ENCODE results near the gene MRC2.

MRC2 gene

DNA sequence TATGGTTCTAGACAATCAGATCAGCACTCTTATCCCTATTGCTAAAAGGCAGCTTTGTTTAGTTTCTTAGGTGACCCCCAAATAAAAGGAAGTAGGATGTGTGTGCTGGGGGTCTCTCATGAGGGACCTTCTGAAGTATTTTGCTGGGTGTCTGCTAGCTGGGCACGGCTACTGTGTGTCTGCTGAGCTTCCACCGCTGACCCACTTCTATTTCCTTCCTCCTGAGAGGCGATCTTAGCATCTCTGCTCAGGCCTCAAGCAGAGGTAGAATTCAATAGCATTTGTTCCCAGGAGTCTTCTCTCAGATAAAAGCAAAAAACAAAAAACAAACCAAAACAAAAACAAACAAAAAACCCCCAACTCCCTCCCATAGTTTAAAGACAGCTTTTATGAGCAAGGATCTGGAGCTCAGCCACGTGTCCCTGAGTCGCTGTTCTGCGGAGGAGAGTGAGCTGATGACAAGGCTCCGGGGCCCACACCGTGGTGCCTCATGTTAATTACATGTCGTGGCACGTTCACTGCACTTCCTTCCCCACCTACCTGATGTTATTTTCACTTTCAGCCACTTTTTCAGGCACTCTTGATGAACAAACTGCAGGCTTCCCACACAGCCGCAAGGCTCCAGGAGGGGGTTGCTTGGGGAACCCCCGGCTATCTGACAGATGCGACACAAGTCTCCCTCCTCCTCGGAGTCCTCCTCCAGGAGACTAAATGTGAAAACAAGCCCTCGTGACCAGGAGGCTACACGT is 97.1 kb downstream of the MRC2 start:
- DNase-seq = peak; percentile 38

DNA sequence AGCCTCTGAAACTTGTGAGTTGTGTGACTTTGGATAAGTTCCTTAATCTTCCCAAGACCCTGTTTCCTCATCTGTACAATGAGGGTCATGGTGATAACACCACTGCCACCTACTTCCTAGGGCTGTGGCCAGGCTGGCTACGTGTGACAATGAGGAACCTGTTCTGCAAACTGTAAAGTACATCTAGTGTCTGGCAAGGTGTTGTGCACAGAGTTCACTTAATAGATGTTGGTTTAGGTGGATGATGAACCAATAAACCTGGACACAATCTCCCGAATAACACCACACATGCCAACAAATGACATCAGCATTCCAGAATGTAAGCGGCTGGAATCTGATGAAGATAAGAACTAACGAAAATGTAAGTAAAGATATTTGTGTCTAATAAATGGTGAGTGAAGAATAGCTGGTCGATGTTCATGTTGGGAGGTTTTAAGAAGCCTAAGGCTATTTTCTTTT is 98.3 kb downstream of the MRC2 start:
- DNase-seq = peak; percentile 51

DNA sequence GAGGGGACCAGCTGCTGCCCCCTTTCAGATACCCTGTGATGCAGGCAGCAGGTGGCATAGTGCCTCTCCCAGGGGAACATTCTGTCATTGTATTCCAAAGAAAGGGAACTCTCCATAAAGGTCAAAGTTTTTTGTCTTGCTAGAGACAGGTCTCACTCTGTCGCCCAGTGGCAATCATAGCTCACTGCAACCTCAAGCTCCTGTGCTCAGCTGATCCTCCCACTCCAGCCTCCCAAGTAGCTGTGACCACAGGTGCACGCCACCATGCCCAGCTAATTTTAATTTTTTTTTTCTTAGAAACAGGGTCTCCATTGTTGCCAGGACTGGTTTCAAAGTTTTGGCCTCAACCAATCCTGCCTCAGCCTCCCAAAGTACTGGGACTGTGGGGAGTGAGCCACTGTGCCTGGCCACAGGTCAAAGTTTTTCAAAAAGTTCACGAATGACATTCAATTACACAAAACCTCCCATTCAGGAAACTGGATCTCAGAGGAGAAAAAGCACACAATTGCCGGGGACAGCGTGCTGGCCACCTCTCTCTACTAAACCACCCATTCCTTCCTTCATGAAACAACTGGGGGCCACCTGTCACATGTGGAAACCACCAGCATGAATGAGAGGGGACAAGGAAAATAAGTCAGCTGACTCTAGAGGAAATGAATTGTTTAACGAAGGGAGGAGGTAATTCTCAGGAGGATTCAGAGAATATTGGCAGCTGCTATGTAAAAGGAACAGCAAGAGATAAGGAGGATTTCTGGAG is 100.6 kb downstream of the MRC2 start:
- no peak for DNase-seq

DNA sequence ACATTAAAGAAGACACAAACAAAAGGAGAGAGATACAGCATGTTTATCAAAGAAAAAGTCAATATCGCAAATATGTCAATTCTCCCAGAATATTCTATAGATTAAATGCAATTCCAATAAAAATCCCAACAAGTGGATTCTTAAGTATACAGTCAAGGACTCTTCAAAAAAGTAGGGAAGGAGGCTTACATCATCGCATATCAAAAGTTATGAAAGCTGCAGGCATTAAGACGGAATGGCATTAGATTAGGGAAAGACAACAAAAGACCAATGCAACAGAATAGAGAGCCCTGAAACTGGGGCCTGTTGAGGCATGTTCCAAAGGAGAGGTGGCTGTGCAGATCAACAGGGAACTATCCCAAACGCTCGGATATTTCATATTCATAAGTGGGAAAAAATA is 104.7 kb downstream of the MRC2 start:
- no peak for DNase-seq

DNA sequence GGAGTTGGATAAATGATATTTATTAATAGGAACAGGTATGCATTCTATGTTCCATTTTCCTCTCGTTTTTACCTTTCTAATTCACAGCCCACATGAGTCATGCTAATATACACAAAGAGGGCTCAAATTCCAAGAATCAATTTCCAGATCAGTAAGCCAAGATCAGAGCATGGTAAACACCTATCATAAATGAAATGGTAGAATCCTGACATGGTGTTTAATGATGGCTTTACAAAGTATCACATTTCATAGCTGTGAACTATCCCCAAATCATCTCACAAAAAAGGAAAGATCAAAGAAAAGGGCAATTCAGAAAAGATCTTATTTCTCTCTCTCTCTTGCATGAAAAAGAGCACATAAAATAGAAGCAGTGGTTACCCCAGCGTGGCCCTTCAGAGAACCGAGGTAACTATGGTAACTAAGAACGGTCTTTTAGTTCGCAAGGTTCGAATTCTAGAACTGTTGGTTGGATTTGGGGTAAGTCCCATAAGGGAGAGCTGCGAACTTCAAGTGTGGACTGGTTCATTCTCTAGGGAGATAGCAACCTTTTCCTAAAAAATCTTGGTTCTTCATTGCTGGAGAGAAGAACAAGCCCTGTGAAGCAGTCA is 107.7 kb downstream of the MRC2 start:
- no peak for DNase-seq

DNA sequence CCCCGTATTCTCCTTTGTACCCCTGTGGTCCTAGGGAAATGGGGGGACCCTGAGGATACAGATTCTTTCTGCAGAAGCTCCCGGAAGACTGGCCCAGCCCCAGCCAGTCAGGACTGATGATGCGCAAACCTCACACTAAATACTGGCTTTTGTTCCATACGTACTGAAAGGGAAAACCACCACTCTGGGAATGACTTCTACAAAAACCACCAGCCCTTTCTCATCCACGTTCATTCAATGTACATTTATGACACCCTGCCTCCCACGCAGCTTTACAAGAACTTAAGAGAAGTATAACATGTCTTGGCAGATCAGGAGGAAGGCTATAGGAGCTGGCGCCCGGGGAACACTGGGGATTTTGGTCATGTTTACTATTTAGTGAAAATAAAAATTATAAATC is 110.0 kb downstream of the MRC2 start:
- no peak for DNase-seq

DNA sequence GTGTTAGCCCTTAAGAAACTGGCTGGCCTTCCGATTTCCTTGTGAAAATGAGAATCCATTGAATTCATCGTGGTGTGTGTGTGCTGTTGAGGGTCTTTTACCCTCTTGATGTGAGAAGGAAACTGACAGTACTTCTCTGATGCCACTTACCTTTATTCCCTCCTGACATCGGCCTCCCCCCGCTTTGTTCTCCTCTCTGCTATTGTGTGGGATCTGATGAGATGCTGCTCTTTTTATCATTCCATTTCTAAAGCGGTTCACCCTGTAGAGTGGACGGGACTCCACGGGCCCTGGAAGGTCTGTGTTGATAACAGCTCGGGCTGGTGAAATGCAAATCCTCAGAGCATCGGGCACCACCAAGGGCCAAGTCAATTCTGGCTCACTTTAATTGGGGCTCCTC is 110.8 kb downstream of the MRC2 start:
- DNase-seq = no peak

DNA sequence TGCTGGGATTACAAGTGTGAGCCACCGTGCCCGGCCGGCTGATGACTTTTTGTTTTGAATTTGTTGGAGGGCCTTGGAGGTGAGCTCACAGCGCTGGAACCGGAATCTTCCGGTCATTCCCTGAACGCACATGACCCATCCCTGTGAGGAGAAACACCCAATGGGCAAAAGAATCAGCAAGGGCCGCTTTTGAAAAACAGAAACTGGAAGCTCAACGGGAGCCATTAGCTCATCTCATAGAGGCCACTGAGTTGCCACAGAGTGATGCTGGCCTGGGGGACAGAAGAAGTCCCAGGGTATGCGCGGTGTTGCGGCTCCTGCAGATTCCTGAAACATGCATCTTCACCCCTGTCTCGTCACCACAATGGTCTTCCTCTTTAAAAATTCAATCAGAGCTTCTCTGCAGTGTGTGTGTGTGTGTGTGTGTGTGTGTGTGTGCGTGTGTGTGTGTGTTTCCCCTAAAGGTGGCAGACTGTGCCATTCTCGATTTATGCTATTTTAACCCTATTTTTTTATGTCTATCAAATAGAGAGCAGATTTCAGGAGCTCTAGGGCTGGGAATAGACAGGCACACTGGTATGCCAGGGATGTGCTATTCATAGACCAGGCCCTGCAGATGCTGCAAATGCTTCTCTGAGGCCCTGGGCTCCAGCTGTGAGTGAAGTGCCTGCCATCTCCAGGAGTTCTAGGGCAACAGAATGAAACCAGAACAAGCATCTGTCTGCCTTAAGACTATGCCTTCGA is 112.3 kb downstream of the MRC2 start:
- DNase-seq = no peak

DNA sequence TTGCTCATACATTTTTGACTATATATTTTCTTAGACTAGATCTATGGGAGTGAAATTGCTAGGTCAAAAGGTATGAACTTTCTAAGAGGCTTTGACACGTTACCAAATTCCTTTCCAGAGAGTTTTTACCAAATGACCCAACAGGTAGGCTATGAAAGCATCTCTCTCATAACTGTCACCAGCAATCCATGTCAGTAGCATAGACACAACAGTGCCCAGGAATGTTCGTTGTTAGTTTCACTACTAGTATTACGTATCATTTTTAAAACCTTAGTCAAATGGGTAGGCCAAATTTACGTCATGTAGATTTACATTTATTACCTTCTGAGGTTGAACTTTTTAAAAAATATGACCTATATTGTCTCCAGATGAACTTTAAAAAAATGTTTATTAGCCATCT is 113.8 kb downstream of the MRC2 start:
- no peak for DNase-seq
